MM.1S (cell line): ENCODE measurements around the gene WNK2.

Experiments used
- DNase-seq: peaks from one replicate; pipeline ENCODE4 v3.0.0-alpha.2; 2015
- H2AFZ ChIP-seq: fragments of 300-600 bp; sonication (generic); 2 replicates; pipeline ENCODE4 v1.6.0; 2016; ENCODE audit warnings: antibody characterized with exemption, low read length
- H3F3A ChIP-seq: fragments of 300-600 bp; sonication (generic); 2 replicates; pipeline ENCODE4 v1.6.1; 2016; ENCODE audit warnings: mild to moderate bottlenecking, antibody characterized with exemption, low read length, moderate library complexity, mixed read lengths; ENCODE audit not compliant: insufficient read depth
- H3K27ac ChIP-seq: fragments of 300-600 bp; sonication (generic); 2 replicates; pipeline ENCODE4 v1.5.1; 2016; ENCODE audit warnings: mild to moderate bottlenecking, low read length
- H3K27me3 ChIP-seq: fragments of 300-600 bp; sonication (generic); replicated peaks from 2 replicates; pipeline ENCODE4 v1.6.0; 2016; ENCODE audit warnings: low read length; ENCODE audit not compliant: insufficient read depth
- H3K36me3 ChIP-seq: fragments of 300-600 bp; sonication (generic); replicated peaks from 2 replicates; pipeline ENCODE4 v1.6.1; 2016; ENCODE audit warnings: mild to moderate bottlenecking, low read length, mixed read lengths; ENCODE audit not compliant: insufficient read depth
- H3K4me1 ChIP-seq: fragments of 300-600 bp; sonication (generic); 2 replicates; pipeline ENCODE4 v1.6.1; 2016; ENCODE audit warnings: low read length, mixed read lengths
- H3K4me2 ChIP-seq: fragments of 300-600 bp; sonication (generic); 2 replicates; pipeline ENCODE4 v1.6.0; 2016; ENCODE audit warnings: low read depth, low read length
- H3K4me3 ChIP-seq: fragments of 300-600 bp; sonication (generic); 2 replicates; pipeline ENCODE4 v1.5.1; 2016; ENCODE audit warnings: low read length, mixed read lengths
- H3K79me2 ChIP-seq: fragments of 300-600 bp; sonication (generic); 2 replicates; pipeline ENCODE4 v1.6.1; 2016; ENCODE audit warnings: mixed run types, low read length, mixed read lengths
- H3K9ac ChIP-seq: fragments of 300-600 bp; sonication (generic); 2 replicates; pipeline ENCODE4 v1.6.1; 2016; ENCODE audit warnings: low read length, mixed read lengths
- H3K9me2 ChIP-seq: fragments of 300-600 bp; sonication (generic); replicated peaks from 2 replicates; pipeline ENCODE4 v1.6.1; 2016; ENCODE audit warnings: mild to moderate bottlenecking, low read length, mixed read lengths; ENCODE audit not compliant: insufficient read depth
- H3K9me3 ChIP-seq: fragments of 300-600 bp; sonication (generic); replicated peaks from 2 replicates; pipeline ENCODE4 v1.6.1; 2016; ENCODE audit warnings: mild to moderate bottlenecking, low read length, mixed read lengths; ENCODE audit not compliant: insufficient read depth
- H4K20me1 ChIP-seq: fragments of 300-600 bp; sonication (generic); 2 replicates; pipeline ENCODE4 v1.6.1; 2016; ENCODE audit warnings: mild to moderate bottlenecking, low read length, moderate library complexity, mixed read lengths; ENCODE audit not compliant: insufficient read depth
- EZH2 ChIP-seq: fragments of 300-600 bp; sonication (generic); optimal IDR thresholded peaks from 2 replicates; pipeline ENCODE3; 2017; ENCODE audit warnings: low read depth, mild to moderate bottlenecking, antibody characterized with exemption, low read length, mixed read lengths
- EZH2phosphoT487 ChIP-seq: fragments of 300-600 bp; sonication (generic); IDR thresholded peaks from 2 replicates; pipeline ENCODE4 v1.6.1; 2018; ENCODE audit warnings: antibody characterized with exemption, low read length
- TF ChIP-seq, protein P1 (sequence below): fragments of 300-600 bp; sonication (generic); IDR thresholded peaks from 2 replicates; pipeline ENCODE4 v1.5.1; 2016; ENCODE audit warnings: antibody characterized with exemption, low read length, mixed read lengths

Gene WNK2

DNA sequence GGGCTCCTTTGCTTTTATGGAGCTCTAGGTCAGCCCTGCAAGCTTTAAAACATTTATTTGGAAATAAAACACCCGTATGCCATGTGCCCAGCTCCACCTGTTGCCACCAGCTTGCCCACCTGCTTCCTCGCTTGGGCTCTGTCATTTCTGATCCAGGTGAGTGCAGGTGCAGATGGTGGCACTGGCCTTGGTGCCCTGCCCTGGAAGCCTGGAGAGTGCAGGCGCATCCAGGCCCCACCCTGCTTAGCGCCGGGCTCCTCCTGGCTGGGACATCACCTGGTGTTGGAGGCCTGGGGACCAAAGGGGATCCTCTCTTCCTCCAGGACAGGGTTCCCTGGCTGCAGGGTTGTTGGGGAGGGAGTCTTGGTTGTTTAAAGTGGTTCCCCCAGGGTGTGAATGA lies 35.8 kb downstream of the WNK2 start:
- Histone ChIP-seq H3K79me2 (no peaks in the 10 kb centered on the region), H3F3A (no peaks in the 10 kb centered on the region), H3K9ac (no peak overlapping the region), H3K27ac (no peak overlapping the region), H4K20me1 (no peaks in the 10 kb centered on the region), H3K27me3 (no peaks in the 10 kb centered on the region), H3K9me2 (no peaks in the 10 kb centered on the region), H3K9me3 (no peaks in the 10 kb centered on the region), H3K36me3 (no peaks in the 10 kb centered on the region), H2AFZ (no peak overlapping the region), H3K4me2 (no peak overlapping the region), H3K4me1 (no peaks in the 10 kb centered on the region), H3K4me3 (no peak overlapping the region)
- DNase-seq, result no peak
- TF ChIP-seq, protein P1, sequence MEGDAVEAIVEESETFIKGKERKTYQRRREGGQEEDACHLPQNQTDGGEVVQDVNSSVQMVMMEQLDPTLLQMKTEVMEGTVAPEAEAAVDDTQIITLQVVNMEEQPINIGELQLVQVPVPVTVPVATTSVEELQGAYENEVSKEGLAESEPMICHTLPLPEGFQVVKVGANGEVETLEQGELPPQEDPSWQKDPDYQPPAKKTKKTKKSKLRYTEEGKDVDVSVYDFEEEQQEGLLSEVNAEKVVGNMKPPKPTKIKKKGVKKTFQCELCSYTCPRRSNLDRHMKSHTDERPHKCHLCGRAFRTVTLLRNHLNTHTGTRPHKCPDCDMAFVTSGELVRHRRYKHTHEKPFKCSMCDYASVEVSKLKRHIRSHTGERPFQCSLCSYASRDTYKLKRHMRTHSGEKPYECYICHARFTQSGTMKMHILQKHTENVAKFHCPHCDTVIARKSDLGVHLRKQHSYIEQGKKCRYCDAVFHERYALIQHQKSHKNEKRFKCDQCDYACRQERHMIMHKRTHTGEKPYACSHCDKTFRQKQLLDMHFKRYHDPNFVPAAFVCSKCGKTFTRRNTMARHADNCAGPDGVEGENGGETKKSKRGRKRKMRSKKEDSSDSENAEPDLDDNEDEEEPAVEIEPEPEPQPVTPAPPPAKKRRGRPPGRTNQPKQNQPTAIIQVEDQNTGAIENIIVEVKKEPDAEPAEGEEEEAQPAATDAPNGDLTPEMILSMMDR, result no peak
- TF ChIP-seq EZH2 (no peak), EZH2phosphoT487 (no peak)

DNA sequence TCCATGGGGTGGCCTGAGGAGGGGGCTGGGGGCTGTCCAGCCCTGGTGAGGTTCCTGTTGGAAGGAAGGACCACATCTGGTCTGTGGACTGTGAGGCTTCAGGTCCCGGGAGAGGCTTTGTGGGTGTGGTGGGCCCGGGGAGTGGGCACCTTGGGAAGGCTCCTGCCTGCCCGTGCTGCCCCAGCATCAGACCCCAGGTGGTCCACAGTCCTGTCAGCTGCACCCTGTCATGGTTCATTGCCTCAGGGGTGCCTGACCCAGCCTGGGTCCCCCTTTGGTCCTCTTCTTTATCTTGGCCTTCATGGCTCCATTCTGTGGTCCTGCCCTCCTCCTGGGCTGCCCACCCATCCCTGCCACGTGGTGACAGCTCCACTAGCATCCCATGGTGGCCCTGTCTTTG lies 36.7 kb downstream of the WNK2 start:
- H3F3A ChIP-seq, result no peaks in the 10 kb centered on the region
- H3K27ac ChIP-seq, result no peak overlapping the region
- H3K4me1 ChIP-seq, result no peaks in the 10 kb centered on the region
- no peaks in the 10 kb centered on the region for H3K9me2 ChIP-seq
- no peaks in the 10 kb centered on the region for H3K36me3 ChIP-seq
- TF ChIP-seq EZH2 (no peak), EZH2phosphoT487 (no peak)
- TF ChIP-seq, protein P1, result no peak
- H3K4me3 ChIP-seq, result no peak overlapping the region
- H4K20me1 ChIP-seq, result no peaks in the 10 kb centered on the region
- no peaks in the 10 kb centered on the region for H3K79me2 ChIP-seq
- no peak overlapping the region for H2AFZ ChIP-seq
- H3K9me3 ChIP-seq, result no peaks in the 10 kb centered on the region
- no peak overlapping the region for H3K4me2 ChIP-seq
- H3K9ac ChIP-seq, result no peak overlapping the region
- no peak for DNase-seq
- H3K27me3 ChIP-seq, result no peaks in the 10 kb centered on the region

DNA sequence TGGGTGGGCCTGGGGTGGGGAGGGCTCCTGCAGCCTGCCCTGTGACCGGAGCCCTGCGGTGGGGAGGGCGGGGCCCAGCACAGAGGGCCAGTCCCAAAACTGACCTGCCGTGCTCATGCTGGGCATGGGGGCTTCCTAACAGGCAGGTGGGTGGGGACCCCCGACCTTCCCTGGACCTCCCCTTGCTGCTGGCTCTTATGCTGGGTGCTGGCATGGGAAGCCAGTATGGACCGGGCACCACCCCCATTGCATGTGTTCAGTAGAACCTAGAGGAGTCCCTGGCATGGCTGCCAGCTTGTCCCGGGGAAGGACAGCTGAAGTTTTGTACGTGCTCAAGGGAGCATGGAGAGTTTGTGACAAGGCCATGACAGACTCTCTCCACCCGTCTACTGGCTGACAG lies 37.1 kb downstream of the WNK2 start:
- Histone ChIP-seq H4K20me1 (no peaks in the 10 kb centered on the region), H3K9me3 (no peaks in the 10 kb centered on the region), H2AFZ (no peak overlapping the region), H3K36me3 (no peaks in the 10 kb centered on the region), H3K4me1 (no peaks in the 10 kb centered on the region), H3K27me3 (no peaks in the 10 kb centered on the region), H3K79me2 (no peaks in the 10 kb centered on the region), H3K9me2 (no peaks in the 10 kb centered on the region), H3F3A (no peaks in the 10 kb centered on the region), H3K4me2 (no peak overlapping the region), H3K4me3 (no peak overlapping the region), H3K27ac (no peak overlapping the region), H3K9ac (no peak overlapping the region)
- TF ChIP-seq EZH2phosphoT487 (no peak), EZH2 (no peak)
- TF ChIP-seq, protein P1, result no peak
- DNase-seq, result no peak
